Measurements from ENCODE around the gene GPR89B.
A peak's percentile ranks its signal among the peaks of the same experiment; 100 is the strongest.
"Not testable (repeated sequence)": the region's sequence is repeated elsewhere in the genome, so short reads cannot be mapped to it uniquely, and the experiment has no call there.

Gene GPR89B

DNA sequence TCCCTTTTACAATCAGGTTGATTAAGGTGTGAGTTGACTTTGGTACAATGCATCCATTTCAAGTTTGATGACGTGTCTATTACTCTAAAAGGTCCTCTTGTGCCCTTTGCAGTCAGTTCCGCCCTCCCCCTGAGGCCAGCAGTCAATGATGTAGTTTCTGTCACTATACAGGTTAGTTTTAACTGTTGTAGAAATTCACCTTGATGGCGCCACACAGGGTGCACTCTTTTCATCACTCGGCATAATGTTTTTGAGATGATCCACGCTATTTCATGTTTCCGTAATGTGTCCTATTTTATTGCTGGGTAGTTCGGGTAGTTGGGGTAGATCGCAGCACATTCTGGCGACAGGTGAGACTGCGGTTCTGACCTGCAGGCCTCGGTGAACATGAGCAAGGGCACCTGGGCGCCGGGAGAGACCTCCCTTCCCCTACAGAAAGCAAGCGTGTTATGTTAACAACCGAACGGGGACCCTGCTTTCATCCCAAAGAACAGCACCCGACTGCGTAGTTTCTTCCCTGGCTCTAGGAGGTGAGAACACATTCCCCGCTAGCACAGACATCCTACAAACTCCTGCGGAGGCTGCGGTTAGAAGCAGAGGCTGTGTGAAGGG, 109.7 kb downstream of the GPR89B start:
- DNase-seq, result not testable (repeated sequence)

- peak; percentile 81 for DNase-seq
Measured at GRCh38 chr1:148038462-148039333, 110.5 kb downstream of the GPR89B start.
